ENCODE data around the gene GPR157.

DNA sequence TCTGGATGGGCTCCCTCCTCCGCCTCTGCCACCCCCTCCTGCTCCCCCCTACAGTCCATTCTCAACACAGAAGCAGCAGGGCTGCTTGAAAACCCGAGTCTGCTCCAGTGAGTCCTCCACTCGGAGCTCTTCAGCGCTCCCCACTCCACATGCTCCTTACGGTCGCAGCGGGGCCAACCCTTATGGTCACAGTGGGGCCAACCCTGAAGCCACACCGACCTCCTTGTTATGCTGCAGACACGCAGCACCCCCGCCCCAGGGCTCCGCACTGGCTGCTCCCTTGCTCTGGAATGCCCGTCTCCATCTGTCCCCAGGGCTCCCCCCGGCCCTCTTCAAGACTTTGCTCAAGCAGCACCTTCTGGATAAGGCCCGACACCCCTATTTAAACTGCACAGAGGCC lies 22.6 kb downstream of the GPR157 start:
- TF ChIP-seq, protein P1, sequence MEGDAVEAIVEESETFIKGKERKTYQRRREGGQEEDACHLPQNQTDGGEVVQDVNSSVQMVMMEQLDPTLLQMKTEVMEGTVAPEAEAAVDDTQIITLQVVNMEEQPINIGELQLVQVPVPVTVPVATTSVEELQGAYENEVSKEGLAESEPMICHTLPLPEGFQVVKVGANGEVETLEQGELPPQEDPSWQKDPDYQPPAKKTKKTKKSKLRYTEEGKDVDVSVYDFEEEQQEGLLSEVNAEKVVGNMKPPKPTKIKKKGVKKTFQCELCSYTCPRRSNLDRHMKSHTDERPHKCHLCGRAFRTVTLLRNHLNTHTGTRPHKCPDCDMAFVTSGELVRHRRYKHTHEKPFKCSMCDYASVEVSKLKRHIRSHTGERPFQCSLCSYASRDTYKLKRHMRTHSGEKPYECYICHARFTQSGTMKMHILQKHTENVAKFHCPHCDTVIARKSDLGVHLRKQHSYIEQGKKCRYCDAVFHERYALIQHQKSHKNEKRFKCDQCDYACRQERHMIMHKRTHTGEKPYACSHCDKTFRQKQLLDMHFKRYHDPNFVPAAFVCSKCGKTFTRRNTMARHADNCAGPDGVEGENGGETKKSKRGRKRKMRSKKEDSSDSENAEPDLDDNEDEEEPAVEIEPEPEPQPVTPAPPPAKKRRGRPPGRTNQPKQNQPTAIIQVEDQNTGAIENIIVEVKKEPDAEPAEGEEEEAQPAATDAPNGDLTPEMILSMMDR (conservative IDR thresholded peaks at IDR 0.05; ENCODE audit: low read length) = no peak
- no peak for TF ChIP-seq EZH2phosphoT487 (IDR thresholded peaks at IDR 0.05; ENCODE audit: borderline replicate concordance)

Data from Loucy (cell line).